CD4-positive, alpha-beta T cell treated with Interleukin-4 for 1 hour (primary cell): ENCODE measurements around the gene CD302.
"Not testable (repeated sequence)": the region's sequence is repeated elsewhere in the genome, so short reads cannot be mapped to it uniquely, and the experiment has no call there.

Experiments
- DNase-seq, 2 donors: peaks; one replicate each; pipeline ENCODE4 v3.0.0-alpha.2; 2020 to 2022

The CD302 gene

GRCh38 chr2:159797543-159798375 is at the start of gene CD302:
CD302 (minus strand) TSS chr2:159798208; CDS start chr2:159798198, 10 bp downstream.
- DNase-seq = peak; percentile 8 to 35

GRCh38 chr2:159846564-159846963 is 48.6 kb upstream of the CD302 start:
- no peak for DNase-seq

GRCh38 chr2:159840616-159841015 is 42.6 kb upstream of the CD302 start:
- DNase-seq = no peak

GRCh38 chr2:159832858-159833257 is 34.9 kb upstream of the CD302 start:
- no peak for DNase-seq

- no peak for DNase-seq
These were observed 34.0 kb upstream of the CD302 start for GRCh38 chr2:159832026-159832425.

GRCh38 chr2:159829376-159829775 is 31.4 kb upstream of the CD302 start:
- no peak for DNase-seq

- no peak for DNase-seq
These were observed 30.7 kb upstream of the CD302 start for GRCh38 chr2:159828738-159829137.

GRCh38 chr2:159822478-159822833 is 24.4 kb upstream of the CD302 start:
- DNase-seq = not testable (repeated sequence)

- DNase-seq = not testable (repeated sequence)
These were observed 23.9 kb upstream of the CD302 start for GRCh38 chr2:159821775-159822477.

GRCh38 chr2:159818940-159819339 is 20.9 kb upstream of the CD302 start:
- no peak for DNase-seq

- DNase-seq = no peak
These were observed 19.3 kb upstream of the CD302 start for GRCh38 chr2:159817283-159817682.

- no peak for DNase-seq
These were observed 13.2 kb upstream of the CD302 start for GRCh38 chr2:159811232-159811631.

- no peak for DNase-seq
These were observed 10.0 kb upstream of the CD302 start for GRCh38 chr2:159808032-159808425.

GRCh38 chr2:159807183-159808031 is 9.4 kb upstream of the CD302 start:
- DNase-seq = peak in 1 of 2 donors; percentile 14

- DNase-seq = no peak
These were observed 6.9 kb upstream of the CD302 start for GRCh38 chr2:159804941-159805340.

- no peak for DNase-seq
These were observed 5.4 kb upstream of the CD302 start for GRCh38 chr2:159803235-159803962.

- DNase-seq = no peak
These were observed 4.7 kb upstream of the CD302 start for GRCh38 chr2:159802673-159803072.

GRCh38 chr2:159799833-159800232 is 1.8 kb upstream of the CD302 start:
- DNase-seq = no peak

- DNase-seq = no peak
These were observed 343 bp upstream of the CD302 start for GRCh38 chr2:159798376-159798725.

GRCh38 chr2:159797225-159797542 is 824 bp downstream of the CD302 start:
- DNase-seq = no peak

GRCh38 chr2:159795841-159796690 is 1.9 kb downstream of the CD302 start:
- no peak for DNase-seq

- no peak for DNase-seq
These were observed 4.7 kb downstream of the CD302 start for GRCh38 chr2:159793326-159793725.
